Measurements from ENCODE around the gene NTRK2. TPM values are rescaled to one million over a fixed set of nuclear protein-coding genes. Genes with fewer than 3 reads are reported as not detected.

Gene NTRK2
- total and polyA plus RNA-seq, 4 donors, result 0.88 to 48.1 (median 28.2) TPM

DNA sequence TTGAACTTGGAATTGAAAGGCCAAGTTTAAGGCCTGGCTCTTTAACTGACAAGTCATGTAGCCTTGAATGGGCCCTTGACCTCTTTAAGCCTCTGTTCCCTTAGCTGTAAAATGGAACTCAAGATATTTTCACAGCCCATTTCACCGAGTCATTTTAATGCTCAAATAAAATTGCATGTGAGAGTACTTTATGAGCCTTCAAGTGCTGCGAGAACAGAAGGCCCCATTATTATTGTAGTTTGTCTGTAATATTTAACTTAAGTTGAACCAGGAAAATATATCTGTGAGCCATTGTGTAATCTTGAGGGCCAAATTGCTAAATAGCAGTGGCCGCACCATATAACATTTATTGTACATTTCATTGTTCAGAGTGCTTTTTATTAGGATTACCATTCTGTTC lies 249.9 kb downstream of the NTRK2 start:
- H3K4me1 ChIP-seq (ENCODE audit: control insufficient read depth in 1 of 2, insufficient read depth in 2 of 2, low read length in 2 of 2), result no peaks in the 10 kb centered on the region
- H3K27me3 ChIP-seq (ENCODE audit: control insufficient read depth in 1 of 2, insufficient read depth in 2 of 2, low read length in 1 of 2), result peaks cover 0 to 1% of the 10 kb centered on the region in 2 donors
- H3K27ac ChIP-seq (ENCODE audit: low read depth in 1 of 2, low read length in 2 of 2), result no peak overlapping the region
- H3K36me3 ChIP-seq (ENCODE audit: control insufficient read depth in 1 of 2, insufficient read depth in 2 of 2, low read length in 1 of 2), result no peaks in the 10 kb centered on the region
- H3K9me3 ChIP-seq (ENCODE audit: control insufficient read depth, low read length), result peaks cover 4% of the 10 kb centered on the region
- DNase-seq (no peak), ATAC-seq (ENCODE audit: low FRiP score) (no peak)
- intact Hi-C loops (cut with DNase I), result no loop called here
- whole genome bisulfite sequencing, 2 donors, result 94 to 95% methylated on average over 3 of the region's 3 CpGs
- H3K4me3 ChIP-seq (ENCODE audit: low read length in 2 of 2), result no peak overlapping the region

DNA sequence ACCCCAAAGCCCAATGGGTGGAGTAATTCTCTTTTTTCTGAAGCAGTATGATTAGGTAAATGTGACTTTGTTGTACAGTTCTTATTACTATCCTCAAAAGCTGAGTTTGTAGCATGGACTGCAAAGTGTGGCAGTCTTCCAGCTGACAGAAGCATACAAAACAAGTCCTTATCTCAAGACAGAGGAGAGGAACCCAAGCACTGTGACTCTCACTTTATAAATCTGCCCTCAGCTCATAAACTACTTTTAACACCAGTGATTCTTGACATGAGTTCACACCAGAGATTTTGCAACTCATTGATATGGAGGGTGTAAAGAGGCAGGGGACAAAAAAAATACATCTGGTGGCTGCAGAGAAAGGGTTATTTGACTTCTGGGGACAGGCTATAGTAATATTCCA lies 251.6 kb downstream of the NTRK2 start:
- Histone ChIP-seq H3K4me3 (ENCODE audit: low read length in 2 of 2) (no peak overlapping the region), H3K27me3 (ENCODE audit: control insufficient read depth in 1 of 2, insufficient read depth in 2 of 2, low read length in 1 of 2) (peaks cover 0 to 1% of the 10 kb centered on the region in 2 donors), H3K4me1 (ENCODE audit: control insufficient read depth in 1 of 2, insufficient read depth in 2 of 2, low read length in 2 of 2) (no peaks in the 10 kb centered on the region), H3K36me3 (ENCODE audit: control insufficient read depth in 1 of 2, insufficient read depth in 2 of 2, low read length in 1 of 2) (no peaks in the 10 kb centered on the region), H3K27ac (ENCODE audit: low read depth in 1 of 2, low read length in 2 of 2) (no peak overlapping the region), H3K9me3 (ENCODE audit: control insufficient read depth, low read length) (peaks cover 4% of the 10 kb centered on the region)
- ATAC-seq (ENCODE audit: low FRiP score) (no peak), DNase-seq (no peak)
- intact Hi-C loops (cut with DNase I), result no loop called here

DNA sequence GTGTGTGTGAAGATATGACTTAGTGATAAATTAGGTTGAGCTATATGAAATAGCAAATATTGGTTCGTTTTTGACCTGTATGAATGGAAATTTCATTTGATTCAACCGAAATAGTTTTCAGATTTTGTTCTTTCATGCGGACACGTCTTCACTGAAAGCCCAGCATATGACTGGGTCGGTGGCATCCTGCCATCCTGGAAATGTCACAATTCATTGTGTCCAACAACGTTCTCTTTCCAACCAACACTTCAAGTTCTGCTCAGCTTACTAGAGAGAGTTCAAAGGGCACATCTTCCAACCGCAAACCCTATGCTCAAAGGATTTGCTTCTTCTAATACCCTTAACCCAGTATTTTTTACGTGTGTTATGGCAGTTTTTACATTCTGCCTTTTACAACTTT lies 252.5 kb downstream of the NTRK2 start:
- DNase-seq, result no peak

DNA sequence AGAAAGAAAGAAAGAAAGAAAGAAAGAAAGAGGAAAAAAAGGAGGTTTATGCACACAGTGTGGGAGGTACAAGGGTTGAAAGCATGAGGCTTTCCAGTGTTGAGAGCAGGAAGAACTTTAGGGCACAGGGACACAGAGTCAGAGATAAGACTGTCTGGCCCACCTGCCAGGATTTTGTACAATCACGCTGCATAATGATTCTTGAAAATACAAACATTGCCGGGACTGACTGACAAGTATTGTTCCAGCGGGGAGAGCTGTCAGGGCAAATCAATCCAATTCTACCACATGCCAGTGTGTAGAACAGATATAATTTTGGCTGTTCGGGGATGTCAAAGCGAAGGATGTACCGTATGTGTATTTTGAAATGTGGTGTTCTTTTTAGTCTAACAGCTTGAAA lies 254.7 kb downstream of the NTRK2 start:
- Histone ChIP-seq H3K4me3 (ENCODE audit: low read length in 2 of 2) (no peak overlapping the region), H3K4me1 (ENCODE audit: control insufficient read depth in 1 of 2, insufficient read depth in 2 of 2, low read length in 2 of 2) (no peaks in the 10 kb centered on the region), H3K9me3 (ENCODE audit: control insufficient read depth, low read length) (peaks cover 2% of the 10 kb centered on the region), H3K27ac (ENCODE audit: low read depth in 1 of 2, low read length in 2 of 2) (no peak overlapping the region), H3K27me3 (ENCODE audit: control insufficient read depth in 1 of 2, insufficient read depth in 2 of 2, low read length in 1 of 2) (no peaks in the 10 kb centered on the region), H3K36me3 (ENCODE audit: control insufficient read depth in 1 of 2, insufficient read depth in 2 of 2, low read length in 1 of 2) (no peaks in the 10 kb centered on the region)
- intact Hi-C loops (cut with DNase I), result no loop called here
- ATAC-seq (ENCODE audit: low FRiP score) (no peak), DNase-seq (no peak)
- 55 to 56% methylated on average over 6 of the region's 6 CpGs for WGBS, 2 donors

More for the DNA sequence above, 252.5 kb downstream of the NTRK2 start:
- no peak overlapping the region for H3K4me3 ChIP-seq (ENCODE audit: low read length in 2 of 2)
- no peaks in the 10 kb centered on the region for H3K4me1 ChIP-seq (ENCODE audit: control insufficient read depth in 1 of 2, insufficient read depth in 2 of 2, low read length in 2 of 2)
- peaks cover 4% of the 10 kb centered on the region for H3K9me3 ChIP-seq (ENCODE audit: control insufficient read depth, low read length)
- intact Hi-C loops (cut with DNase I), result no loop called here
- WGBS, 2 donors, result 84 to 91% methylated on average over 8 of the region's 8 CpGs
- ATAC-seq (ENCODE audit: low FRiP score), result no peak
- H3K36me3 ChIP-seq (ENCODE audit: control insufficient read depth in 1 of 2, insufficient read depth in 2 of 2, low read length in 1 of 2), result no peaks in the 10 kb centered on the region
- H3K27me3 ChIP-seq (ENCODE audit: control insufficient read depth in 1 of 2, insufficient read depth in 2 of 2, low read length in 1 of 2), result no peaks in the 10 kb centered on the region
- no peak overlapping the region for H3K27ac ChIP-seq (ENCODE audit: low read depth in 1 of 2, low read length in 2 of 2)

GRCh38 chr9:84925225-84925872 lies 255.8 kb downstream of the NTRK2 start:
- ATAC-seq (ENCODE audit: low FRiP score), result no peak
- DNase-seq, result no peak
- Histone ChIP-seq H3K27ac (ENCODE audit: low read depth in 1 of 2, low read length in 2 of 2) (no peak overlapping the region), H3K4me3 (ENCODE audit: low read length in 2 of 2) (no peak overlapping the region), H3K9me3 (ENCODE audit: control insufficient read depth, low read length) (peaks cover 1% of the 10 kb centered on the region), H3K27me3 (ENCODE audit: control insufficient read depth in 1 of 2, insufficient read depth in 2 of 2, low read length in 1 of 2) (no peaks in the 10 kb centered on the region), H3K4me1 (ENCODE audit: control insufficient read depth in 1 of 2, insufficient read depth in 2 of 2, low read length in 2 of 2) (no peaks in the 10 kb centered on the region), H3K36me3 (ENCODE audit: control insufficient read depth in 1 of 2, insufficient read depth in 2 of 2, low read length in 1 of 2) (no peaks in the 10 kb centered on the region)
- 96 to 98% methylated on average over 7 of the region's 7 CpGs for WGBS, 2 donors
- intact Hi-C loops (cut with DNase I), result no loop called here

DNA sequence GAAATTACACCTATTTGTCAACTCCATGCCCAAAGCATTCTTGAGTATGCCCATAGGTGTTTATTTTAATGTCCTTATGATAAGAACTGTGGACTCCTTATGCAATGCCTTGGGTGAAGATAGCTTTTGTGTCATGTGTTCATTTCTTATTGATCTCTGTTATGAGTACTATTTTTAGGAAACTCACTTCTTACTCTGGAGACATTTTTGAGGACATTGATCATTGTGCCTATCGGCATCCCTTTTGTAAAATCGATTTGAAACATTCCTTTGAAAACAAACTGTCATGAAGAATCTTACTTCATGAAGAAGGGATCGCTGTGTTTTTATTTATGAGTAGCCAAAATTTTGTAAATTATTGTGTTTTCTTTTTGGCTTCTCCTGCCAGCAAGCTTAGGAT lies 257.3 kb downstream of the NTRK2 start:
- intact Hi-C loops (cut with DNase I), result no loop called here
- ATAC-seq (ENCODE audit: low FRiP score) (no peak), DNase-seq (no peak)
- Histone ChIP-seq H3K4me3 (ENCODE audit: low read length in 2 of 2) (no peak overlapping the region), H3K9me3 (ENCODE audit: control insufficient read depth, low read length) (no peaks in the 10 kb centered on the region), H3K27me3 (ENCODE audit: control insufficient read depth in 1 of 2, insufficient read depth in 2 of 2, low read length in 1 of 2) (no peaks in the 10 kb centered on the region), H3K36me3 (ENCODE audit: control insufficient read depth in 1 of 2, insufficient read depth in 2 of 2, low read length in 1 of 2) (no peaks in the 10 kb centered on the region), H3K4me1 (ENCODE audit: control insufficient read depth in 1 of 2, insufficient read depth in 2 of 2, low read length in 2 of 2) (no peaks in the 10 kb centered on the region), H3K27ac (ENCODE audit: low read depth in 1 of 2, low read length in 2 of 2) (no peak overlapping the region)
- WGBS, 2 donors, result 87 to 97% methylated on average over 3 of the region's 3 CpGs

- H3K4me3 ChIP-seq (ENCODE audit: low read length in 2 of 2), result no peak overlapping the region
- H3K27me3 ChIP-seq (ENCODE audit: control insufficient read depth in 1 of 2, insufficient read depth in 2 of 2, low read length in 1 of 2), result no peaks in the 10 kb centered on the region
- H3K9me3 ChIP-seq (ENCODE audit: control insufficient read depth, low read length), result no peaks in the 10 kb centered on the region
- no peak overlapping the region for H3K27ac ChIP-seq (ENCODE audit: low read depth in 1 of 2, low read length in 2 of 2)
- WGBS, 2 donors, result 83 to 85% methylated on average over 6 of the region's 6 CpGs
- no peaks in the 10 kb centered on the region for H3K4me1 ChIP-seq (ENCODE audit: control insufficient read depth in 1 of 2, insufficient read depth in 2 of 2, low read length in 2 of 2)
- intact Hi-C loops (cut with DNase I), result no loop called here
- DNase-seq (no peak), ATAC-seq (ENCODE audit: low FRiP score) (no peak)
- H3K36me3 ChIP-seq (ENCODE audit: control insufficient read depth in 1 of 2, insufficient read depth in 2 of 2, low read length in 1 of 2), result no peaks in the 10 kb centered on the region
Observed at GRCh38 chr9:84928419-84928818, 258.9 kb downstream of the NTRK2 start.

DNA sequence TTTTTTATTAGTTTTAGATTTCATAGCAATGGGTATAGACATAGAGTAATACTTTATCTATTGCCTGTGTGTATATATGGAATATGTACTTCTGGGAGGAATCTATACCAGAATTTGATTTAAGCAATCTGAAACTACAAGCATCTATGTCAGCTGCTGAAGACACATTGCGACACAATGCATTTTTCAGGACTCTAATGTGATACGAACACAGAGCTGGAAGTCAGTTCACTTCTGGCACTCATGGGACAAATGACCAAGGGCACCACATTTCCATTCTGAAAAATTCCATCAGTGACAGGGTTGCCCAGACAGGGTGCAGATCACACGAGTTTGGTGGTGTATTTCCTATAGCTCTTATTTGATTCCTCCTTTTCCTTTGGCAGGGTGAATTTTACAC lies 259.5 kb downstream of the NTRK2 start:
- no peaks in the 10 kb centered on the region for H3K4me1 ChIP-seq (ENCODE audit: control insufficient read depth in 1 of 2, insufficient read depth in 2 of 2, low read length in 2 of 2)
- no peaks in the 10 kb centered on the region for H3K27me3 ChIP-seq (ENCODE audit: control insufficient read depth in 1 of 2, insufficient read depth in 2 of 2, low read length in 1 of 2)
- 93 to 98% methylated on average over 3 of the region's 3 CpGs for WGBS, 2 donors
- no peak overlapping the region for H3K27ac ChIP-seq (ENCODE audit: low read depth in 1 of 2, low read length in 2 of 2)
- no peak for ATAC-seq (ENCODE audit: low FRiP score)
- DNase-seq, result no peak
- intact Hi-C loops (cut with DNase I), result no loop called here
- H3K36me3 ChIP-seq (ENCODE audit: control insufficient read depth in 1 of 2, insufficient read depth in 2 of 2, low read length in 1 of 2), result no peaks in the 10 kb centered on the region
- H3K4me3 ChIP-seq (ENCODE audit: low read length in 2 of 2), result no peak overlapping the region
- no peaks in the 10 kb centered on the region for H3K9me3 ChIP-seq (ENCODE audit: control insufficient read depth, low read length)

GRCh38 chr9:84932915-84933527 lies 263.5 kb downstream of the NTRK2 start:
- DNase-seq, result no peak
- WGBS, 2 donors, result 54 to 65% methylated on average over 6 of the region's 6 CpGs
- Histone ChIP-seq H3K9me3 (ENCODE audit: control insufficient read depth, low read length) (no peaks in the 10 kb centered on the region), H3K36me3 (ENCODE audit: control insufficient read depth in 1 of 2, insufficient read depth in 2 of 2, low read length in 1 of 2) (no peaks in the 10 kb centered on the region), H3K27ac (ENCODE audit: low read depth in 1 of 2, low read length in 2 of 2) (no peak overlapping the region), H3K27me3 (ENCODE audit: control insufficient read depth in 1 of 2, insufficient read depth in 2 of 2, low read length in 1 of 2) (no peaks in the 10 kb centered on the region), H3K4me1 (ENCODE audit: control insufficient read depth in 1 of 2, insufficient read depth in 2 of 2, low read length in 2 of 2) (no peaks in the 10 kb centered on the region), H3K4me3 (ENCODE audit: low read length in 2 of 2) (no peak overlapping the region)
- intact Hi-C loops (cut with DNase I), result no loop called here
- ATAC-seq (ENCODE audit: low FRiP score), result no peak
